ENCODE results near the gene DNAH5. TPM values are rescaled to one million over a fixed set of nuclear protein-coding genes. Genes with fewer than 3 reads are reported as not detected.

The DNAH5 gene
- total RNA-seq, 4 donors from 2014 or later: 0.04 to 0.39 (median 0.20) TPM; not detected in 1

- DNase-seq (ENCODE audit: low spot score in 2 of 2): no peak
- 91% methylated on average over 1 of the region's 1 CpG for whole genome bisulfite sequencing, 2 donors
- H3K4me3 ChIP-seq (ENCODE audit: low read depth, poor library complexity, severe bottlenecking): no peak overlapping the region
- no peak for TF ChIP-seq POLR2A (IDR thresholded peaks at IDR 0.05)
- no peak for TF ChIP-seq CTCF (IDR thresholded peaks at IDR 0.05)
- intact Hi-C loops (cut with DNase I; ENCODE audit: low total_unique reads): no loop called here
Measured at GRCh38 chr5:13919786-13920185, 24.7 kb downstream of the DNAH5 start.

GRCh38 chr5:13919087-13919486 lies 25.4 kb downstream of the DNAH5 start:
- intact Hi-C loops (cut with DNase I; ENCODE audit: low total_unique reads): no loop called here
- 88 to 91% methylated on average over 15 of the region's 15 CpGs for WGBS, 2 donors
- DNase-seq (ENCODE audit: low spot score in 2 of 2): no peak
- H3K4me3 ChIP-seq (ENCODE audit: low read depth, poor library complexity, severe bottlenecking): no peak overlapping the region
- no peak for TF ChIP-seq CTCF (IDR thresholded peaks at IDR 0.05)
- TF ChIP-seq POLR2A (IDR thresholded peaks at IDR 0.05): no peak

- no peak overlapping the region for H3K4me3 ChIP-seq (ENCODE audit: low read depth, poor library complexity, severe bottlenecking)
- DNase-seq (ENCODE audit: low spot score in 2 of 2): no peak
- TF ChIP-seq CTCF (IDR thresholded peaks at IDR 0.05): no peak
- no peak for TF ChIP-seq POLR2A (IDR thresholded peaks at IDR 0.05)
- whole genome bisulfite sequencing, 2 donors: 87 to 88% methylated on average over 5 of the region's 5 CpGs
- intact Hi-C loops (cut with DNase I; ENCODE audit: low total_unique reads): no loop called here
Measured at GRCh38 chr5:13917061-13917460, 27.4 kb downstream of the DNAH5 start.

GRCh38 chr5:13913962-13914361 lies 30.5 kb downstream of the DNAH5 start:
- TF ChIP-seq CTCF (IDR thresholded peaks at IDR 0.05): no peak
- no peak for TF ChIP-seq POLR2A (IDR thresholded peaks at IDR 0.05)
- DNase-seq (ENCODE audit: low spot score in 2 of 2): no peak
- 84 to 85% methylated on average over 3 of the region's 3 CpGs for WGBS, 2 donors
- no peak overlapping the region for H3K4me3 ChIP-seq (ENCODE audit: low read depth, poor library complexity, severe bottlenecking)
- intact Hi-C loops (cut with DNase I; ENCODE audit: low total_unique reads): no loop called here

GRCh38 chr5:13910637-13911288 lies 33.7 kb downstream of the DNAH5 start:
- DNase-seq (ENCODE audit: low spot score in 2 of 2): no peak
- TF ChIP-seq POLR2A (IDR thresholded peaks at IDR 0.05) (no peak), CTCF (IDR thresholded peaks at IDR 0.05) (no peak)
- intact Hi-C loops (cut with DNase I; ENCODE audit: low total_unique reads): no loop called here
- H3K4me3 ChIP-seq (ENCODE audit: low read depth, poor library complexity, severe bottlenecking): no peak overlapping the region
- WGBS, 2 donors: 75 to 81% methylated on average over 13 of the region's 13 CpGs

- intact Hi-C loops (cut with DNase I; ENCODE audit: low total_unique reads): no loop called here
- WGBS, 2 donors: 68 to 81% methylated on average over 2 of the region's 2 CpGs
- TF ChIP-seq POLR2A (IDR thresholded peaks at IDR 0.05) (no peak), CTCF (IDR thresholded peaks at IDR 0.05) (no peak)
- no peak for DNase-seq (ENCODE audit: low spot score in 2 of 2)
- no peak overlapping the region for H3K4me3 ChIP-seq (ENCODE audit: low read depth, poor library complexity, severe bottlenecking)
Measured at GRCh38 chr5:13910201-13910600, 34.3 kb downstream of the DNAH5 start.

Measured in lower leg skin (tissue), 4 donors.